Right lobe of liver (tissue), 4 donors: ENCODE data around the gene FGD2.

Experiments used
- CTCF ChIP-seq, 4 donors: fragments of 200-600 bp in 3 of 4; fragments of 450-650 bp in 1 of 4; IDR thresholded peaks; one replicate each; pipeline versions ENCODE4 v1.5.1 to v1.8.0; 2016 to 2022; ENCODE audit warnings: antibody characterized with exemption in 4 of 4, mild to moderate bottlenecking in 2 of 4
- POLR2A ChIP-seq: fragments of 450-650 bp; IDR thresholded peaks from one replicate; pipeline ENCODE4 v1.6.1; 2017; ENCODE audit warnings: antibody characterized with exemption, mild to moderate bottlenecking
- donor health status: DM: no; HTN: no; CAD: no.
- donor health status: DM: no; HTN: no; CAD: no.
- donor health status: DM: no; HTN: yes; CAD: no.

- TF ChIP-seq CTCF (IDR thresholded peaks at IDR 0.05), result no peak
- no peak for TF ChIP-seq POLR2A
These were observed 57.0 kb downstream of the FGD2 start for GRCh38 chr6:37062424-37062823.
